HEK293 (cell line): ENCODE data around the gene ZNF280A.

Source experiments
- CTCF ChIA-PET: fragments of 350-600 bp; formaldehyde crosslinking; extraction: SDS; loops from one replicate; lab custom pipeline; 2021; ENCODE audit warnings: antibody characterized with exemption; lab: Yijun Ruan, JAX
- POLR2A ChIA-PET: fragments of 300-600 bp; formaldehyde crosslinking; extraction: SDS; loops from one replicate; lab custom pipeline; 2020; ENCODE audit warnings: antibody characterized with exemption, inconsistent platforms; lab: Yijun Ruan, JAX
- H3K27ac ChIP-seq: fragments of 200-500 bp; sonication (Bioruptor generic); 2 replicates; pipeline ENCODE4 v1.5.1; 2014; ENCODE audit warnings: low read depth, low read length, control low read depth, inconsistent platforms; ENCODE audit errors: extremely low read depth
- H3K36me3 ChIP-seq, 2 experiments: fragments of 200-500 bp in 1 of 2; sonication (Bioruptor generic) in 1 of 2; 1 replicate in 1 of 2; 2 replicates in 1 of 2; pipeline ENCODE4 v1.5.1; 2014 to 2017; ENCODE audit warnings: inconsistent platforms in 2 of 2, low read length in 2 of 2; ENCODE audit not compliant: control insufficient read depth in 2 of 2, insufficient read depth in 1 of 2
- H3K4me1 ChIP-seq: fragments of 200-500 bp; sonication (Bioruptor generic); 2 replicates; pipeline ENCODE4 v1.5.1; 2014; ENCODE audit warnings: mild to moderate bottlenecking, low read length, inconsistent platforms; ENCODE audit not compliant: control insufficient read depth, insufficient read depth
- H3K4me3 ChIP-seq: 2 replicates; pipeline ENCODE4 v1.5.1; 2011; ENCODE audit warnings: low read depth, mild to moderate bottlenecking, control low read depth, low read length, moderate library complexity
- H3K9me3 ChIP-seq: fragments of 200-500 bp; sonication (Bioruptor generic); 2 replicates; pipeline ENCODE4 v1.5.1; 2014; ENCODE audit warnings: low read depth, low read length, inconsistent platforms; ENCODE audit not compliant: control insufficient read depth, insufficient read depth
- EGR2 ChIP-seq: fragments of 450-650 bp; formaldehyde crosslinking; IDR thresholded peaks from 2 replicates; pipeline ENCODE4 v1.5.1; 2016; ENCODE audit warnings: low read depth, missing biosample characterization, missing genetic modification characterization
- OVOL3 ChIP-seq: fragments of 450-650 bp; formaldehyde crosslinking; IDR thresholded peaks from 2 replicates; pipeline ENCODE4 v1.5.1; 2016; ENCODE audit warnings: missing biosample characterization, missing genetic modification characterization
- SP3 ChIP-seq: fragments of 450-650 bp; formaldehyde crosslinking; IDR thresholded peaks from 2 replicates; pipeline ENCODE4 v1.5.1; 2016; ENCODE audit warnings: missing biosample characterization, missing genetic modification characterization
- ZBTB1 ChIP-seq: fragments of 450-650 bp; formaldehyde crosslinking; IDR thresholded peaks from 2 replicates; pipeline ENCODE4 v1.5.1; 2016; ENCODE audit warnings: missing biosample characterization, missing genetic modification characterization
- ZBTB48 ChIP-seq: fragments of 450-650 bp; formaldehyde crosslinking; IDR thresholded peaks from 2 replicates; pipeline ENCODE4 v1.5.1; 2016; ENCODE audit warnings: missing biosample characterization, missing genetic modification characterization
- ZEB2 ChIP-seq: fragments of 450-650 bp; formaldehyde crosslinking; IDR thresholded peaks from 2 replicates; pipeline ENCODE4 v1.5.1; 2016; ENCODE audit warnings: missing biosample characterization, missing genetic modification characterization
- ZFP37 ChIP-seq: fragments of 450-650 bp; formaldehyde crosslinking; IDR thresholded peaks from 2 replicates; pipeline ENCODE4 v1.5.1; 2016; ENCODE audit warnings: missing biosample characterization, missing genetic modification characterization
- ZNF10 ChIP-seq: fragments of 450-650 bp; formaldehyde crosslinking; IDR thresholded peaks from 2 replicates; pipeline ENCODE4 v1.5.1; 2017; ENCODE audit warnings: missing biosample characterization, missing genetic modification characterization
- ZNF157 ChIP-seq: fragments of 450-650 bp; formaldehyde crosslinking; IDR thresholded peaks from 2 replicates; pipeline ENCODE4 v1.5.1; 2016; ENCODE audit warnings: missing biosample characterization, missing genetic modification characterization
- ZNF175 ChIP-seq: fragments of 450-650 bp; formaldehyde crosslinking; IDR thresholded peaks from 2 replicates; pipeline ENCODE4 v1.5.1; 2016; ENCODE audit warnings: missing biosample characterization, missing genetic modification characterization
- ZNF211 ChIP-seq: fragments of 450-650 bp; formaldehyde crosslinking; IDR thresholded peaks from 2 replicates; pipeline ENCODE4 v1.5.1; 2016; ENCODE audit warnings: low read depth, missing biosample characterization, missing genetic modification characterization
- ZNF292 ChIP-seq: fragments of 450-650 bp; formaldehyde crosslinking; IDR thresholded peaks from 2 replicates; pipeline ENCODE4 v1.5.1; 2016; ENCODE audit warnings: low read depth, missing biosample characterization, missing genetic modification characterization, borderline replicate concordance
- ZNF324 ChIP-seq: fragments of 450-650 bp; formaldehyde crosslinking; IDR thresholded peaks from 2 replicates; pipeline ENCODE4 v1.5.1; 2016; ENCODE audit warnings: missing biosample characterization, missing genetic modification characterization
- ZNF335 ChIP-seq: fragments of 450-650 bp; formaldehyde crosslinking; conservative IDR thresholded peaks from 2 replicates; pipeline ENCODE4 v1.5.1; 2016; ENCODE audit warnings: missing biosample characterization, missing genetic modification characterization
- ZNF350 ChIP-seq: fragments of 450-650 bp; formaldehyde crosslinking; IDR thresholded peaks from 2 replicates; pipeline ENCODE4 v1.5.0; 2017; ENCODE audit warnings: missing biosample characterization, mild to moderate bottlenecking, missing genetic modification characterization
- ZNF423 ChIP-seq: fragments of 450-650 bp; formaldehyde crosslinking; IDR thresholded peaks from 2 replicates; pipeline ENCODE4 v1.5.1; 2016; ENCODE audit warnings: missing biosample characterization, missing genetic modification characterization
- ZNF473 ChIP-seq: fragments of 450-650 bp; formaldehyde crosslinking; IDR thresholded peaks from 2 replicates; pipeline ENCODE4 v1.5.1; 2017; ENCODE audit warnings: missing biosample characterization, missing genetic modification characterization
- ZNF521 ChIP-seq: fragments of 450-650 bp; formaldehyde crosslinking; IDR thresholded peaks from 2 replicates; pipeline ENCODE4 v1.5.1; 2017; ENCODE audit warnings: missing biosample characterization, mild to moderate bottlenecking, missing genetic modification characterization
- ZNF560 ChIP-seq: fragments of 450-650 bp; formaldehyde crosslinking; IDR thresholded peaks from 2 replicates; pipeline ENCODE4 v1.5.1; 2017; ENCODE audit warnings: missing biosample characterization, missing genetic modification characterization, borderline replicate concordance
- ZNF629 ChIP-seq: fragments of 450-650 bp; formaldehyde crosslinking; IDR thresholded peaks from 2 replicates; pipeline ENCODE4 v1.5.1; 2017; ENCODE audit warnings: missing biosample characterization, missing genetic modification characterization
- ZNF658 ChIP-seq: fragments of 450-650 bp; formaldehyde crosslinking; IDR thresholded peaks from 2 replicates; pipeline ENCODE4; 2016; ENCODE audit warnings: missing biosample characterization, missing genetic modification characterization
- ZNF664 ChIP-seq: fragments of 450-650 bp; formaldehyde crosslinking; IDR thresholded peaks from 2 replicates; pipeline ENCODE4 v1.5.1; 2016; ENCODE audit warnings: missing biosample characterization, missing genetic modification characterization
- TF ChIP-seq, protein P1 (sequence below): fragments of 450-650 bp; formaldehyde crosslinking; IDR thresholded peaks from 2 replicates; pipeline ENCODE4 v1.5.1; 2016; ENCODE audit warnings: missing biosample characterization, missing genetic modification characterization
- TF ChIP-seq, protein P2 (sequence below): fragments of 450-650 bp; formaldehyde crosslinking; IDR thresholded peaks from 2 replicates; pipeline ENCODE4 v1.5.1; 2016; ENCODE audit warnings: missing biosample characterization, missing genetic modification characterization

The ZNF280A gene

DNA sequence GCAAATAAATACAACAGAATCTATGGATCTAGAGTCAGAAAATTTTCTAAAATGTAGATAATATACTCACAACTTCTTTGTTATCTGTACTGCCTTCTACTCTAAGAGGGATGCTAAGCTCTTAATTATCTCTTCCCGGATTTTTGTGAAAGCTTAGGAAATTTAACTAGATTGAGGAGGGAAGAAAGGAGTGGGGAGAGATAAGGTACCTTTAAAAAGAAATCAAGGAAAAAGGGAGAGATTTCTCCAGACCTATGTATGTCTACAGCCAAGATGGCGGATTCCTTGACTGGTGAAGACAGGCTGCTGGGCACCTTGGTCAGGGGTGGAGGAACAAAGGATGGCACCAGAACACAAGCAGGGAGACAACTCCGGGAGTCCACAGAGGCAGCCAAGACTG lies 34.5 kb downstream of the ZNF280A start:
- ChIA-PET POLR2A (no interaction called here), CTCF (interaction anchor here (1.1 to 1.4 kb wide), 2 partner anchors 13 to 63 kb away, joined by 3 to 6 read pairs; no protein-coding TSS in a partner anchor)
- Histone ChIP-seq H3K27ac (no peak overlapping the region), H3K9me3 (no peaks in the 10 kb centered on the region), H3K36me3 (peaks cover 0 to 52% of the 10 kb centered on the region in 2 experiments; a peak in 2 of 3 replicates), H3K4me1 (no peaks in the 10 kb centered on the region), H3K4me3 (no peak overlapping the region)
- TF ChIP-seq ZNF629: no peak
- no peak for TF ChIP-seq ZNF658
- TF ChIP-seq OVOL3 (tag by site-specific recombination): no peak
- TF ChIP-seq ZNF157 (tag by site-specific recombination): no peak
- TF ChIP-seq ZNF560: no peak
- no peak for TF ChIP-seq ZNF473 (tag by site-specific recombination)
- TF ChIP-seq ZNF324 (tag by site-specific recombination): no peak
- no peak for TF ChIP-seq ZNF521
- TF ChIP-seq ZNF350: no peak
- TF ChIP-seq, protein P1, sequence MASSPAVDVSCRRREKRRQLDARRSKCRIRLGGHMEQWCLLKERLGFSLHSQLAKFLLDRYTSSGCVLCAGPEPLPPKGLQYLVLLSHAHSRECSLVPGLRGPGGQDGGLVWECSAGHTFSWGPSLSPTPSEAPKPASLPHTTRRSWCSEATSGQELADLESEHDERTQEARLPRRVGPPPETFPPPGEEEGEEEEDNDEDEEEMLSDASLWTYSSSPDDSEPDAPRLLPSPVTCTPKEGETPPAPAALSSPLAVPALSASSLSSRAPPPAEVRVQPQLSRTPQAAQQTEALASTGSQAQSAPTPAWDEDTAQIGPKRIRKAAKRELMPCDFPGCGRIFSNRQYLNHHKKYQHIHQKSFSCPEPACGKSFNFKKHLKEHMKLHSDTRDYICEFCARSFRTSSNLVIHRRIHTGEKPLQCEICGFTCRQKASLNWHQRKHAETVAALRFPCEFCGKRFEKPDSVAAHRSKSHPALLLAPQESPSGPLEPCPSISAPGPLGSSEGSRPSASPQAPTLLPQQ (tag by site-specific recombination): no peak
- no peak for TF ChIP-seq ZNF10 (tag by site-specific recombination)

DNA sequence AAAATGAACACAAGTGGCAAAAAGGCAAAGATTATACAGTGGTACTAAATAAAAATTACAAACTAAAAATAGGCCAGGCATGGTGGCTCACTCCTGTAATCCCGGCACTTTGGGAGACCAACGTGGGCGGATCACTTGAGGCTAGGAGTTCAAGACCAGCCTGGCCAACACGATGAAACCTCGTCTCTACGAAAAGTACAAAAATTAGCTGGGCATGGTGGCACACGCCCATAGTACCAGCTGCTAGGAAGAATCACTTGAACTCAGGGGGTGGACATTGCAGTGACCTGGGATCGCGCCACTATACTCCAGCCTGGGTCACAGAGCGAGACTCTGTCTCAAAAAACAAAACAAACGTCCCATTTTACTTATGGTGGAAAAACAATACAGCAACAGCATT lies 36.0 kb downstream of the ZNF280A start:
- H3K9me3 ChIP-seq: no peaks in the 10 kb centered on the region
- TF ChIP-seq ZBTB48 (tag by site-specific recombination) (no peak), ZNF423 (tag by site-specific recombination) (no peak)
- no peak overlapping the region for H3K4me3 ChIP-seq
- H3K27ac ChIP-seq: no peak overlapping the region
- POLR2A ChIA-PET: no interaction called here
- H3K4me1 ChIP-seq: no peaks in the 10 kb centered on the region
- CTCF ChIA-PET: interaction anchor here (0.6 to 1.0 kb wide), 2 partner anchors 352 to 400 kb away, joined by 4 to 5 read pairs; no protein-coding TSS in a partner anchor
- peaks cover 0 to 38% of the 10 kb centered on the region in 2 experiments; a peak in 2 of 3 replicates for H3K36me3 ChIP-seq

DNA sequence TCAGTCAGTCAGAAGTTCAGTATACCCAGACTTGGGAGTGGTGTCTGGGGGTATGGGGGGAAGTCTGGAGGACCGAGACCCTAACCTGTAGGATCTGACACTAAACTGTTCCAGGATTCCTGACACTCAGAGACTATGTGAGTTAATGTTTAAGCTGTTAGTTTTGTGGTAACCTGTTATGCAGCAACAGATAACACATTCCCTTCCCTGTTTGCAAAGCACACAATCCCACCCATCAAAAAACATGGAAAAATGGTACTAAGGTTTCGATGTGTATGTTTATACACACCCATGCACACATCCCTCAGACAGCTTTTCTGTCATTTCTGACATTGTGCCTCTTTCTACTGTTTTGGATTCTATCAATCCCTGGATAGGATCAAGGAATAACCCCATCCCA lies 39.1 kb downstream of the ZNF280A start:
- no peak for TF ChIP-seq EGR2 (tag by site-specific recombination)
- no peak for TF ChIP-seq SP3
- TF ChIP-seq, protein P2, sequence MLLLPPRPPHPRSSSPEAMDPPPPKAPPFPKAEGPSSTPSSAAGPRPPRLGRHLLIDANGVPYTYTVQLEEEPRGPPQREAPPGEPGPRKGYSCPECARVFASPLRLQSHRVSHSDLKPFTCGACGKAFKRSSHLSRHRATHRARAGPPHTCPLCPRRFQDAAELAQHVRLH (tag by site-specific recombination): no peak
- TF ChIP-seq ZNF335 (tag by site-specific recombination): no peak
- no peak for TF ChIP-seq ZNF292 (tag by site-specific recombination)
- TF ChIP-seq ZNF664 (tag by site-specific recombination): no peak
- TF ChIP-seq ZBTB1: no peak
- no peak for TF ChIP-seq ZNF175
- no peak for TF ChIP-seq ZEB2 (tag by site-specific recombination)
- TF ChIP-seq ZNF211 (tag by site-specific recombination): no peak
- no peak for TF ChIP-seq ZFP37 (tag by site-specific recombination)
- POLR2A ChIA-PET: interaction anchor here (0.9 to 1.0 kb wide), 2 partner anchors 23 to 28 kb away, joined by 3 read pairs; partner anchors contain the start of gene ZNF280B
- H3K4me1 ChIP-seq: no peaks in the 10 kb centered on the region
- H3K4me3 ChIP-seq: no peak overlapping the region
- H3K9me3 ChIP-seq: no peaks in the 10 kb centered on the region
- no peak overlapping the region for H3K27ac ChIP-seq
- CTCF ChIA-PET: interaction anchor here (0.5 to 12.6 kb wide), 4 partner anchors 15 to 365 kb away, joined by 3 to 87 read pairs (median 4); no protein-coding TSS in a partner anchor
- peaks cover 0 to 10% of the 10 kb centered on the region in 2 experiments; a peak in 2 of 3 replicates for H3K36me3 ChIP-seq
